HCEC 1CT (cell line): Measurements from ENCODE around the gene AIP.
"Not testable (repeated sequence)": the region's sequence is repeated elsewhere in the genome, so short reads cannot be mapped to it uniquely, and the experiment has no call there.

Source experiments
- DNase-seq: peaks from one replicate; pipeline ENCODE4 v3.0.0-alpha.2; 2017

AIP gene

GRCh38 chr11:67449116-67449844 is 33.5 kb upstream of the AIP start:
- DNase-seq: no peak

DNA sequence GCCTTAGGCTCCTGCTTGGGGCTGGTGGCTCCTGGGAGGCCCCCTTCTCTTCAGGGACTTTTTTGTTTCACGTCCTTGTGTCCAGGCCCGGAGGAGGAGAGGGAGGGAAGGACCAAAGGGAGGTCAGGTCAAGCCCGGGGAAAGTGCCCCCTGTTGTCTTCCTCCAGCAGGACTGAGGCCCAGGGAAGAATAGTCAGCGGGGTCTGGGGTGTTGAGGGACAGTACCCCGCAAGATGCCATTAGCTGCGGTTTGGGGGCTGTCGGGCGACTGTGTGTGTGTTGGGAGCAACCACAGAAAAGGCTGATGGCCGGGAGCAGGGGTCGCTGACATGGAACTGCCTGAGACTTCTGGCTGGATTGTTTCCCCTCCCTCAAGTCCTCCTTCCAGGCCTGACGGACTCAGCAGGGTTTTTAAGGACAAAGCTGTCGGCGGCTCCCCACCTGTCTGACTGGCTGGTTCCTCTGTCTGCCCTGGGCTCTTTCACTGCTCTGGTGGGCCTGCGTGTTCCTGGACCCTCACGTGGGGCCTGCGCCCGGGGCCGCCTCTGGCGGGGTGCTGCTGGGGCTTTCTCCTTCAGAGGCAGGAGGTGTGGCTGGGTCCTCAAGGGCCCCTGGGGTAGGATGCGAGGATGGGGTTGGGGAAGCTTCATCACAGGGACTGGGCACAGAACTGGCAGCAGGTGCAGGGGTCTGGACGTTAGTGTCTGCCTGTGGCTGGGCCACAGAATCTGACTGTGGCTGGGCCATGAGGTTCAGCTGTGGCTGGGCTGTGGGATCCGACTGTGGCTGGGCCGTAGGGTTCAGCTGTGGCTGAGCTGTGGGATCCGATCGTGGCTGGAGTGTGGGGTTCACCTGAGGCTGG is 31.8 kb upstream of the AIP start:
- DNase-seq: no peak

- DNase-seq: no peak
Measured at GRCh38 chr11:67451658-67451976, 31.2 kb upstream of the AIP start.

GRCh38 chr11:67452141-67452952 is 30.5 kb upstream of the AIP start, which contains the start of gene GPR152:
Gene GPR152 (minus strand): TSS chr11:67452729. CDS start chr11:67452724, 5 bp downstream.
- no peak for DNase-seq

DNA sequence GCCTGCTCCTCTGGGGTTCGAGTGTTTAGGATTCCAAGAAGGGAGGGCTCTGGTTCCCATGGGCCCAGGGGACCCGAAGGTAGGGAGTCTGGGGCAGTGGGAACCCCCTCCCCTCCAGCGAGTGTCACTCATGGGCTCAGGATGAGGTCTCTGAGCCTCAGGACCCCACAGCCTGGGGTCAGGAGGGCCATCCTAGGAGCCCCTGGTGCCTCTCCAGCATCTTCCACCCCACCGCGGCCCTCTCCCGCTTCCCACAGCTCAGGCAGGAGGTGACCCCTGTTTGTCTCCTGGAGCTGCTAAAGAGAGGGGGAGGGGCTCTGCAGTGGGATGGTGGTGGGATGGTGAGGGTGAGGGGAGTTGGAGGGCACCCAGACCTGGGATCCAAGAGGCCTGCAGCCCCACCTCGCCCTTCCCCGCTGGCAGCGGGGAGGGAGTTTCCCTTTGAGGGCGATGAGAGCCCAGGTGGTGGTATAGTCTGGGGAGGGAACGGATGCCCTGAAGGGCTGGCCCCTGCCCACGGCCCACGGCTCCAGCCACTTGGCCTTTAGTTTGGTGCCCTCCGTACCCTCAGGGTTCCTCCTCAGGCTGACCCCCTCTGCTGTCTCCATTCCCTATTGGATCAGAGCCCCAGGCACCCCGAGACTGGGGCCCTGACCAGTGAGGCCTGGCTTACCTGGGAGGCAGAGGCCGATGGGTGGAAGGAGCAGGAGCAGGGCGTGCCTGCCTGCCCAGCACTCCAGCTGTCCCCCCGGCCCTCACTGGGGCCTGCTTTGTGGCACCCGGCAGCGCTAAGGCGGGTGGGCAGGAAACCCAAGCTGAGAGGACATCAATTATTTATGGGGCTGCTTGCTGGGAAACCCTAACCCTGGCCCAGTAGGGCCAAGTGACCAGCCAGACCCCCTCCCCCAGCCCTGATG is 28.8 kb upstream of the AIP start:
- DNase-seq: no peak

DNA sequence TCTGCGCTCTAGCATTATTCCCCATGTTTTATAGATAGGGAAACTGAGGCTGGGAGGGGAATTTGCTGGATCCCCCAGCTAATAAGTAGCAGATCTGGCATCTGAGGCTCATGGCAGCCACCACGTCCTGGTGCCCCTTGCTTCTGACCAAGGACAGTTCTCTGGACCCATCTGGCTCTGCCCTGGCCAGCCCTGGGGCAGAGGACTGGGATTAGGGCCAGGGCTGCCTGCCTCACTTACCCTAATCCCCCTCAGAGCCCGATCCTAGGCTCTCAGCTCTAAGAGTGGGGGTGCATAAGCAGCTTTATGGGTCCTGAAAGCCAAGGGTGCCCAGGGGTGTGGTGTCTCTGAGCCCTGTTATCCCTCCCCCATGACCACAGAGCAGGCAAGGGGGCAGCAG is 27.8 kb upstream of the AIP start, which contains the start of gene CABP4:
TSS of gene CABP4 (plus strand) at position 301 of the 400 bp plus-strand sequence. CDS start at position 371, 70 bp downstream.
- DNase-seq: no peak

GRCh38 chr11:67456068-67456705 is 26.6 kb upstream of the AIP start:
- no peak for DNase-seq

DNA sequence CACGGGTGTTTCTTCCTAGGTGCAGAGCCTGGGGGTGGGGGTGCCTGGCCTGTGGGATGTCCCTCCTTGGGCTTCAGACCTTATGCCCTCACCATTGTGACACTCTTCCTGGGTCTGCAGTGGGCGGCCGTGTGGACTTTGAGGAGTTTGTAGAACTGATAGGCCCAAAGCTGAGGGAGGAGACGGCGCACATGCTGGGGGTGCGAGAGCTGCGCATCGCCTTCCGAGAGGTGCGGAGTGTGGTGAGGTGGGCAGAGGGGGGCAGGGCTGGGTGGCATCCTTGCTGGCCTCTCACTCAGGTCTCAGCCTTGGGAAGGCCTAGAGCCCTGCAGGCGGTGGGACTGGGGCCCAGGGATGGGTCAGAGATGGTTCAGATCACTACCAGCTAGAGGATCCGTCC is 25.4 kb upstream of the AIP start:
- no peak for DNase-seq

- DNase-seq: no peak
Measured at GRCh38 chr11:67458266-67458665, 24.6 kb upstream of the AIP start.

- no peak for DNase-seq
Measured at GRCh38 chr11:67463186-67463585, 19.6 kb upstream of the AIP start.

DNA sequence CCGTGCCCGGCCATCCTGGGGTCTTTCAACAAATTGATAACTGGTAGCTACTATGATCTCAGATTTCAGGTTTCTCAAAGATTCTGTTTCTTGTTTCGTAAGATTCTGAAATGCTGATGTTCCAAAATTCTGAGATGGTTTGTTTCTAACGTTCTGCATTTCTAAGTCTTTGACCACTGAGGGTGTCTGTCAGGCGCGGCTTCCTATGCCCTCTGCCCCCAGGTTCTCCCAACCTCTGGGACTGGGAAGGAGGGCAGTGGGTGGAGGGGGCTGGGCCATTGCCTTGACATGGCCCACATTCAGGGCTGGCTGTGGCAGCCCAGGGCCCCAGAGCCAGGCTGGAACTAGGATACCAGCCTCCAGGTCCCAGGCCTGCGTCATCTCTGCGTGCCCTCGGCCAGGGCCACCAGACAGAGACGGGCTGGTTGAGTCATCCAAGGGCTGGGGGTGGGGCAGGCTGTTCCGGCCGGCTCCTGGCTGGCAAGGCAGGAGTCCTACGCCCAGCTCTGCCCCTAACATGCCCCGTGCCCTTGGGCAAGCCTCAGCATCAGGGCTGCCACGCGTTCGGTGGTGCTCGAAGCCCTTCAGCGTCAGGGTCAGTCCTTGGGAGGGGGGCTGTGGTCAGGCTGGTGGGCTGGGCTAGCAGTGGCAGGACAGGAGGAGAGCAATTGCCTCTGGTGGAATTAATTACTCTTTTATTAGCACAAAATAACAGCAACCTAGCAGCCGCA is 19.0 kb upstream of the AIP start:
- DNase-seq: no peak

DNA sequence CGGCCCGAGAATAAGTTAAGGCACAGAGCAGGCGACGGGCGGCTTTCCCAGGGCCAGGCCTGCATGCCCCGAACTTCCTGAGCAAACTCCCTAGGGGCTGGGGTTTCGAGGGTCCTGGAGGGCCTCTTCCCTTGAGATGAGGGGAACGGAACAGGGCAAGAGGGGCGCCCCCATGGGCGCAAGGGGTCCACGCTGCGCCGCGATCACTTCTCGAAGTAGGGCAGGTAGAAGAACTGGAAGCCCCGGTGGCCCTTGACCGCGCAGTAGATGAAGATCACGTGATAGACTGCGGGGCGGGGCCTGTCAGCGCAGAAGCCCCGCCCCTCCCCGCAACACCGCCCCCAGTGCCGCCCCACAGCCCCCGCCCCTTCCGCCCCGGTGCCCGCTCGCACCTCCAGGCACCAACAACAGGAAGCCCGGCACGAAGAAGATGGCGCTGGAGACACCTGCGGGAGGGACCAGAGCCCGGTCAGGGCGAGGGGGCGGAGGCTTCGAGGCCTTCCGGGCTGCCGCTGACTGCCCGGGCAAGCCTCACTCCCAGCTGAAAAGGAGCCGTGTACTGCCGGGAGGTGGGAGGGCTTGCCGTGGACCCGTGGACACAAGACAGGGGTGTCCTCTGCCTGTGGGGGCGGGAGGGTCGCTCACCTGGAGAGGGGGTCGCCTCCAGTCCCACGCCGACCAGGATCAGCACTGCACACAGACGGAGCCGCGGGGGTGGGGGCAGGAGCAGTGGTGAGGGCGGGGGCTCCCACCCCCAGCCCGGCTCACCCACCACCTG is 18.2 kb upstream of the AIP start:
- peak; percentile 72 for DNase-seq

DNA sequence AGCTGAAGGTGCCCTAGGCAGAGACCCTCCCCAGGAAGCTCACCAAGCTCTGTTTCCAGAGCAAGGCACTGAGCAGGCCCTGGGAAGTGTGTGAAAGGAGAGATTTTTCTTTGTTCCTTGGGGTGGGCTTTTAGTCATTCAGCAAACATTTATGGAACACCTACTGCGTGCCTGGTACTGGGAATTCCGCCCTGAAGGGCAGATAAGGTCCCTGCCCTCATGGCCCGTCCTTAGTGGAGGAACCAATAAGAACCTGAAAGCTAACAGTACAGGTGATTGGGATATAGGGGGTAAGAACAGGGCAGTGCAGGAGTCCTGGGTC is 17.7 kb upstream of the AIP start:
- no peak for DNase-seq

- DNase-seq: not testable (repeated sequence)
Measured at GRCh38 chr11:67465530-67465929, 17.3 kb upstream of the AIP start.

GRCh38 chr11:67466367-67466766 is 16.5 kb upstream of the AIP start:
- DNase-seq: no peak

DNA sequence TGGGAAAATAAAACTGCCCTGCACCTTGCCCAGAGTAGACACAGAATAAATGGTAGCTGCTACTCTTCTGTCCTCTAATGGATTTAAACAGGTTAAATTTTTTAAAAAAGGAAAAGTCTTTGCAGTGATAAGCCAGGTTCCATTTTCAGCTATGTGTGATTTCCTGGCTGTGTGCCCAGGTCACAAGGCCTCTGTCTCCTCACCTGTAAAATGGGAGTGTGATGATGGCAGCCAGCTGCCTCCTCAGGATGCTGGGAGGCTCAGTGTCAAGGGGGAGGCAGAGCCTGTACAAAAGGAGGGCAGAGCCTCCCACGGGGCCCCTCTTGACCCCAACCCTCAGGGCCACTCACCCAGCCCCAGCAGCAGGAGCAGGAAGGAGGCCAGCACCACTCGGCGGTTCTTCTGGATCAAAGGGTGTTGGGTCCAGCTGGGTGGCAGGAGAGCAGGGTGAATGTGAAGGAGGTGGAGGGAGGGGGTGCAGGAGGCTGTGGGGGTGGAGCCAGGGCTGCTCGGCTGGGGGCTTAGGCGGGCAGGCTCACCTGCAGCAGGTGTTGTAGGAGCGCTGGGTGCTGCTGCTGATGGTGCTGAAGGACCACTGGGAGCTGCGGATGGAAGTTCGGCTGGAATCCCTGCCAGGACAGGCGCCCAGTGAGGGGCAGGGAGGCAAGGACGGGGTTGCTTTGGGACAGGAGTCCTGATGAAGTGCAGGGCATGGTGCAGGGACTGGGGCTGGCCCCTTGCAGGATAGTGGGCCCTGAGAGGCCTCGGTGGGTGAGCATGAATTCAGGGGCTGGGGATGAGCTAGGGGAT is 15.7 kb upstream of the AIP start:
- DNase-seq: no peak

DNA sequence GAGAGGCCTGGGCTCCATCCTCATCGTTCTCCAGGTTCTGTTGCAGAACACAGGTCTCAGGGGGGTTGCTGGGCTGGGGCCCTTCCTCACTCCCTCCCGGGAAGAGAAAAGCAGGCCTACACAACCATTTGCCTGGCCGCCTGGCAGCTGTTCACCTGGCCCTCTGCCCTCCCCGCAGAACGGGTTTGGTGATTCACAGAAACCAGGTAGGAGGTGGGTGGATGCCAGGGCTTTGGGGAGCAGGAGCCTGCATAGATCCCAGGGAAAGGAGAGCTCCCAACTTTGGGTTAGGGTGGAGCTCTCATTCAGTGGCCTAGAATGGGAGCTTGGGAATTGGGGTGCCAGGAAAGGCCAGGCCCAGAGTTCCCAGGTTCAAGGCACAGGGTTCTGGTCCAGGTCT is 14.8 kb upstream of the AIP start:
- no peak for DNase-seq

DNA sequence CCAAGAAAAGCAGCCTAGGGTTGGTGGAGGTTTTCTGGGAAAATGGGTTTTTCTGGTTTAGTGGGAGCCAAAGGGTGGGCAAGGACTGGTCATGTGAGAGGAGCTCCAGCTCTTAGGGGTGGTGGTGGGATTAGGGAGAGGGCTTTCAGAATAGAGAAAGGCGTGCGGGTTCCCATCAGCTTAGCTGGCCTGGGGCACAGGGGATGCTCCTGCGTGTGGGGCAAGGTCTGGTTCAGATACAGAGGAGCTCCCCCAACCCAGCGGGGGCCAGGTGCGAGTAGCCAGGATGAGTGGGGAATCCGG is 14.4 kb upstream of the AIP start:
- DNase-seq: no peak

DNA sequence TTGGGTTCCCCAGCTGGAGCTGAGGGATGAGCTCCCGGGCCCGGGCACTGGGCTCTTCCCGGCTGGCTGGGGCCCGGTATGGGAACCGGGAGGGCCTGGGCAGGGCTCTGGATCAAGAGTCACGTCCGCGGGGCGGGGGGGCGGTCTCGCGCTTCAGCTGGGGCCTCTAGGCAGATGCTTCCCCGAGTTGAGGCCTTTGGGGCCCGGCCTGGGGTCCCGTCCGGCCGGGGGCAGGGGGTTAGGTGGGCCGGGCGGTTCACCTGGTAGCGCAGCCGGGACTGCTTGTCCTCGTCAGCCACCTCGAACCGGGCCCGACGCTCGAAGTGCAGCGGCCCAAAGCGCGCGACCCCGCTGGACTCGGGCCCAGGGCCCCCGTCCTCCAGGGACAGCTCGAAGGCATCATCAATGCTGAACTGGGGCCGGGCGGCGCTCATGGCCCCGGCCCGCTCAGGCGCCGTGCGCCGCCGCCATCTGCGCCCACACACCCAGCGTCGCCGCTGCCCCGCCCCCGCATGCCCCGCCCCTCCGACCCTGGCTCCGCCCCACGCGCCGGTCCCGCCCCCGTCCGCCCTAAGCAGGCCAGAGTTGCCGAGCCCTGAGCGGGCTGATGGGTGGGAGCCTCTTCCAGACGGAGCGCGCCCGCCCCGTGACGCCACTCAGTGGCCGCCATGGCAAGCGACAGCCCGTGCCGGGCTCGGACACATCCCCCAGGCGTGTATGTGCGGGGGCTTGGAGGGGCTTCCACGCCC is 13.9 kb upstream of the AIP start, which contains the start of gene TMEM134:
TSS of gene TMEM134 (minus strand) at position 493 of the 749 bp plus-strand sequence. CDS start at position 434, 59 bp downstream.
- DNase-seq: peak; percentile 91
